ENCODE results near the gene DOCK1.

DNA sequence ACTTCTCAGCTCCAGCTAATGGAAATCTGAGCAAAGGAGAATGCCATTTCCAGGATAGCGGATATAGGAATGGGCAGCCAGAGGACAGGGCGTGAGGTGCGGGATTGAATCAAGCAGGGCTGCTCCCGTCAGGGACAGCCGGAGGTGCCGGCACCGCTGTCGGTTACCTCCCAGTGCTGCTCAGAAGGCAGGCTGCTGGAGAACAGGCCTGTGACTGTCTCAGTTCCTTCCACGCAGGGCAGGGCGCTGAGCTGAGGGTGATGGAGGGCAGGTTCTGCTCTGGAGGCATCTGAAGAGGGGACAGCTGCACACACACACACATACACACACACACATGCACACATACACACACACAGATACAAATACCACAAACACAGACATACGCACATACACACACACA lies 111.1 kb downstream of the DOCK1 start:
- TF ChIP-seq, protein P1, sequence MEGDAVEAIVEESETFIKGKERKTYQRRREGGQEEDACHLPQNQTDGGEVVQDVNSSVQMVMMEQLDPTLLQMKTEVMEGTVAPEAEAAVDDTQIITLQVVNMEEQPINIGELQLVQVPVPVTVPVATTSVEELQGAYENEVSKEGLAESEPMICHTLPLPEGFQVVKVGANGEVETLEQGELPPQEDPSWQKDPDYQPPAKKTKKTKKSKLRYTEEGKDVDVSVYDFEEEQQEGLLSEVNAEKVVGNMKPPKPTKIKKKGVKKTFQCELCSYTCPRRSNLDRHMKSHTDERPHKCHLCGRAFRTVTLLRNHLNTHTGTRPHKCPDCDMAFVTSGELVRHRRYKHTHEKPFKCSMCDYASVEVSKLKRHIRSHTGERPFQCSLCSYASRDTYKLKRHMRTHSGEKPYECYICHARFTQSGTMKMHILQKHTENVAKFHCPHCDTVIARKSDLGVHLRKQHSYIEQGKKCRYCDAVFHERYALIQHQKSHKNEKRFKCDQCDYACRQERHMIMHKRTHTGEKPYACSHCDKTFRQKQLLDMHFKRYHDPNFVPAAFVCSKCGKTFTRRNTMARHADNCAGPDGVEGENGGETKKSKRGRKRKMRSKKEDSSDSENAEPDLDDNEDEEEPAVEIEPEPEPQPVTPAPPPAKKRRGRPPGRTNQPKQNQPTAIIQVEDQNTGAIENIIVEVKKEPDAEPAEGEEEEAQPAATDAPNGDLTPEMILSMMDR (IDR thresholded peaks at IDR 0.05), result no peak
- no peak for TF ChIP-seq POLR2AphosphoS5 (IDR thresholded peaks at IDR 0.05)
